ENCODE measurements around the gene TSPYL1. TPM values are rescaled to one million over a fixed set of nuclear protein-coding genes. Genes with fewer than 3 reads are reported as not detected.

The TSPYL1 gene
- total RNA-seq, 1 donor from 2014 or later, result 90.2 TPM

GRCh38 chr6:116253188-116253504, 26.6 kb downstream of the TSPYL1 start:
- peaks cover 24% of the 10 kb centered on the region for H3K36me3 Mint-ChIP-seq
- no peak overlapping the region for H3K27ac Mint-ChIP-seq
- no peak overlapping the region for H3K4me3 Mint-ChIP-seq
- H3K4me1 Mint-ChIP-seq (ENCODE audit: unreplicated experiment), result peaks cover 34% of the 10 kb centered on the region
- no peak for DNase-seq (ENCODE audit: extremely low spot score, unreplicated experiment)
- TF ChIP-seq CTCF (conservative IDR thresholded peaks at IDR 0.05), result no peak
- H3K9me3 Mint-ChIP-seq, result no peaks in the 10 kb centered on the region
- H3K27me3 Mint-ChIP-seq, result no peaks in the 10 kb centered on the region

GRCh38 chr6:116251568-116252384, 28.0 kb downstream of the TSPYL1 start:
- H3K27ac Mint-ChIP-seq, result no peak overlapping the region
- no peaks in the 10 kb centered on the region for H3K9me3 Mint-ChIP-seq
- no peak overlapping the region for H3K4me3 Mint-ChIP-seq
- DNase-seq (ENCODE audit: extremely low spot score, unreplicated experiment), result no peak
- peaks cover 24% of the 10 kb centered on the region for H3K36me3 Mint-ChIP-seq
- peaks cover 35% of the 10 kb centered on the region for H3K4me1 Mint-ChIP-seq (ENCODE audit: unreplicated experiment)
- H3K27me3 Mint-ChIP-seq, result no peaks in the 10 kb centered on the region
- TF ChIP-seq CTCF (conservative IDR thresholded peaks at IDR 0.05), result no peak

- Mint-ChIP-seq H3K4me1 (ENCODE audit: unreplicated experiment) (peaks cover 35% of the 10 kb centered on the region), H3K27ac (no peak overlapping the region), H3K27me3 (no peaks in the 10 kb centered on the region), H3K4me3 (no peak overlapping the region), H3K9me3 (no peaks in the 10 kb centered on the region), H3K36me3 (peaks cover 24% of the 10 kb centered on the region)
- DNase-seq (ENCODE audit: extremely low spot score, unreplicated experiment), result no peak
- TF ChIP-seq CTCF (conservative IDR thresholded peaks at IDR 0.05), result no peak
These were observed 31.2 kb downstream of the TSPYL1 start for GRCh38 chr6:116248577-116248976.

DNA sequence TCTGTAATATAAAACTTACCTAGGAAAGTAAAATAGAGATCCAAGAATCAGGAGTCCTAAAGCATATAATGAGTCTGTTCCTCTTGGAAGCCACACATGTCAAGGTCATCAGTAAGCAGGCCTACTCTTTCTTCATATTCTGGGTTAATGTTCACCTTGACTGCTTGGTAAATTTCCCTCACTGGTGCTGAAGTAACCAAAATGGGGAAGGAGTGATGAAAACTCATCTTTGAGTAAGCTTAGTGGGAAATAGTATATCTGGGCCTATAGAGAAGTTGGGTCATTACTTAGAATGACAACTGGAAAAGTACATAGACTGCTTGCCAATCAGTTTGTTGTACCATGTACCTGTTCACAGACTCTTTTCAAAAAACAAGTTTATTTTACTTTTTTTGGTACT, 32.4 kb downstream of the TSPYL1 start:
- no peak overlapping the region for H3K27ac Mint-ChIP-seq
- no peak for TF ChIP-seq CTCF (conservative IDR thresholded peaks at IDR 0.05)

DNA sequence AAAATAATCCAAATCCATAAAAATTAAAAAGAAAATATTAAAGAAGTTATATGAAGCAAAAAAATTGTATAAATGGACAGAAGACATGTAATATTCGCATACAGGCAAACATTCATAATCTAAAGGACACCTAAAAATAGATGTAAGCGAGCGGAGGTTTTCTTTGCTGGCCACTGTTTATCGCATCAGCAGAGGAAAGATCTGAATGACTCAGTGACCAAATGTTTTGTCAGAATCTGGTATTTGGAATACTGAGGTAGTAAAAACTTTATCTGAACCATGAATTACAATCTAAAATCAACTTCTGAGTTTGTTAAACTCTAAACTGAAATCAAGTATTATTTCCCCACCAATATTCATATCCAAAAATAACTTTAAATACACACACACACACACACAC, 33.6 kb downstream of the TSPYL1 start:
- Mint-ChIP-seq H3K27ac (no peak overlapping the region), H3K36me3 (peaks cover 12% of the 10 kb centered on the region), H3K4me3 (no peak overlapping the region), H3K9me3 (no peaks in the 10 kb centered on the region), H3K4me1 (ENCODE audit: unreplicated experiment) (peaks cover 22% of the 10 kb centered on the region), H3K27me3 (no peaks in the 10 kb centered on the region)
- no peak for TF ChIP-seq CTCF (conservative IDR thresholded peaks at IDR 0.05)
- DNase-seq (ENCODE audit: extremely low spot score, unreplicated experiment), result no peak

More for the DNA sequence above, 32.4 kb downstream of the TSPYL1 start:
- Mint-ChIP-seq H3K4me3 (no peak overlapping the region), H3K4me1 (ENCODE audit: unreplicated experiment) (peaks cover 32% of the 10 kb centered on the region), H3K27me3 (no peaks in the 10 kb centered on the region), H3K9me3 (no peaks in the 10 kb centered on the region), H3K36me3 (peaks cover 22% of the 10 kb centered on the region)
- no peak for DNase-seq (ENCODE audit: extremely low spot score, unreplicated experiment)
